GM12878 (cell line): ENCODE measurements around the gene SLC45A3. TPM values are rescaled to one million over a fixed set of nuclear protein-coding genes. Genes with fewer than 3 reads are reported as not detected.

Source experiments
- ATAC-seq: fragments of 200-7000 bp; cut with Tn5 transposase; 3 replicates; pipeline ENCODE4 v1.9.1; 2020; ENCODE audit warnings: mild to moderate bottlenecking, moderate library complexity
- BruUV-seq: library from RNA; stranded (reverse); fragments of 400-500 nt; replicated peaks from 2 replicates; lab custom pipeline; 2021; lab: Mats Ljungman, UMichigan
- CTCF ChIA-PET: fragments of 300-600 bp; sonication (Branson Sonifier 250); formaldehyde crosslinking; extraction: SDS; loops from one replicate; lab custom pipeline; 2021; ENCODE audit warnings: inconsistent platforms; lab: Yijun Ruan, JAX
- POLR2A ChIA-PET: fragments of 350-600 bp; formaldehyde crosslinking; extraction: SDS; loops from one replicate; lab custom pipeline; 2021; ENCODE audit warnings: inconsistent platforms; lab: Charles Lee
- RAD21 ChIA-PET: fragments of 300-600 bp; sonication (Branson Sonifier 250); formaldehyde crosslinking; loops from one replicate; lab custom pipeline; 2023; ENCODE audit warnings: antibody characterized with exemption; ENCODE audit not compliant: unreplicated experiment; lab: Charles Lee
- SMC1A ChIA-PET: fragments of 300-600 bp; sonication (Branson Sonifier 250); formaldehyde crosslinking; loops from one replicate; lab custom pipeline; 2023; ENCODE audit not compliant: unreplicated experiment, uncharacterized antibody; lab: Charles Lee
- DNase-seq: peaks from one replicate; pipeline ENCODE4 v3.0.0-alpha.2; 2011; ENCODE audit warnings: low read depth, low spot score
- FAIRE-seq: peaks from 3 replicates; lab custom pipeline; 2011; peaks lifted over from hg19 to GRCh38; lab: Jason Lieb, UNC
- H2AFZ ChIP-seq: 2 replicates; pipeline ENCODE4 v1.6.0; 2011; ENCODE audit warnings: low read depth, low read length, control low read depth; ENCODE audit not compliant: control insufficient read depth
- H3K27ac ChIP-seq: 2 replicates; pipeline ENCODE4 v1.5.1; 2011; ENCODE audit warnings: control low read depth; ENCODE audit not compliant: control insufficient read depth, insufficient read depth
- H3K27me3 ChIP-seq, 2 experiments: replicated peaks in 1 of 2; 2 replicates each; pipeline versions ENCODE4 v1.6.0 to v1.6.1; 2011; ENCODE audit warnings: low read length in 1 of 2; ENCODE audit not compliant: control insufficient read depth in 2 of 2, insufficient read depth in 2 of 2
- H3K36me3 ChIP-seq, 2 experiments: 2 replicates each; pipeline ENCODE4 v1.5.1; 2011; ENCODE audit warnings: low read length in 1 of 2; ENCODE audit not compliant: control insufficient read depth in 2 of 2, insufficient read depth in 2 of 2
- H3K4me1 ChIP-seq: 2 replicates; pipeline ENCODE4 v1.6.1; 2011; ENCODE audit warnings: mild to moderate bottlenecking, low read length, moderate library complexity, mixed read lengths; ENCODE audit not compliant: control insufficient read depth, insufficient read depth
- H3K4me2 ChIP-seq: 2 replicates; pipeline ENCODE4 v1.6.0; 2011; ENCODE audit warnings: control low read depth; ENCODE audit not compliant: control insufficient read depth, insufficient read depth
- H3K4me3 ChIP-seq: fragments of 200-600 bp; sonication (generic); 2 replicates; pipeline ENCODE4 v1.5.1; 2016
- H3K79me2 ChIP-seq: 2 replicates; pipeline ENCODE4 v1.6.0; 2011; ENCODE audit warnings: low read length; ENCODE audit not compliant: control insufficient read depth, insufficient read depth
- H3K9ac ChIP-seq: 2 replicates; pipeline ENCODE4 v1.8.0; 2011; ENCODE audit warnings: low read length, control low read depth, mixed read lengths; ENCODE audit not compliant: control insufficient read depth, insufficient read depth
- H3K9me3 ChIP-seq: replicated peaks from 3 replicates; pipeline ENCODE4 v1.5.1; 2011; ENCODE audit warnings: mild to moderate bottlenecking, low read length; ENCODE audit not compliant: control insufficient read depth, insufficient read depth
- H4K20me1 ChIP-seq: 2 replicates; pipeline ENCODE4 v1.6.0; 2011; ENCODE audit not compliant: control insufficient read depth, insufficient read depth
- BRCA1 ChIP-seq: IDR thresholded peaks from 2 replicates; pipeline ENCODE4 v1.6.1; 2011; ENCODE audit warnings: low read depth, low read length, improper control_type of control experiment
- EP300 ChIP-seq, 2 experiments: fragments of 150-350 bp in 1 of 2; IDR thresholded peaks; 2 replicates each; pipeline ENCODE4 v1.6.1; 2011 to 2012; ENCODE audit warnings: low read depth in 2 of 2, low read length in 2 of 2, borderline replicate concordance in 1 of 2, improper control_type of control experiment in 1 of 2, inconsistent platforms in 1 of 2; ENCODE audit not compliant: control insufficient read depth in 1 of 2
- HDGF ChIP-seq: fragments of 450-650 bp; IDR thresholded peaks from 2 replicates; pipeline ENCODE4 v1.6.1; 2016; ENCODE audit warnings: antibody characterized with exemption
- SP1 ChIP-seq: IDR thresholded peaks from one replicate; pipeline ENCODE4 v1.6.1; 2011; ENCODE audit warnings: low read depth, low read length
- TCF7 ChIP-seq: IDR thresholded peaks from 2 replicates; pipeline ENCODE4 v1.6.1; 2014; ENCODE audit warnings: antibody characterized with exemption, borderline replicate concordance
- YY1 ChIP-seq: IDR thresholded peaks from 2 replicates; pipeline ENCODE4 v1.6.1; 2011; ENCODE audit warnings: low read depth, mild to moderate bottlenecking, low read length
- WGBS: methylation state at CpG from one replicate; pipeline ENCODE4 v1.1.6; 2016; ENCODE audit warnings: low lambda C conversion rate; ENCODE audit not compliant: insufficient replicate concordance, insufficient coverage; ENCODE audit errors: missing lambda C conversion rate; 5-methylcytosine and 5-hydroxymethylcytosine counted together
- in situ Hi-C: fragments of 300-500 bp; cut with MboI; formaldehyde crosslinking; loops from 9 replicates; pipeline ENCODE4 v1.14.3; 2018; ENCODE audit warnings: mixed read lengths
- intact Hi-C: fragments of 100-400 bp; cut with micrococcal nuclease; formaldehyde crosslinking; loops from one replicate; pipeline ENCODE4 v1.14.2; 2022; ENCODE audit not compliant: unreplicated experiment
- polyA plus RNA-seq, 11 experiments: library from polyadenylated mRNA; depleted of rRNA in 4 of 11; unstranded in 6 of 11; stranded (reverse) in 5 of 11; fragments of >200 nt; fragmentation: Nextera tagmentation in 4 of 11; fragmentation: Illumina TruSeq in 1 of 11; extraction: Ambion mirVana in 4 of 11; extraction: Trizol in 1 of 11; gene quantifications; 1 replicate in 1 of 11; 2 replicates in 10 of 11; pipeline versions ENCODE4 v1.2.1 to v1.2.3, GENCODE V29; 2011 to 2016; ENCODE audit warnings: inconsistent platforms in 2 of 11, missing spikeins in 2 of 11, low read depth in 1 of 11
- total RNA-seq, 4 experiments: library from RNA; depleted of rRNA in 3 of 4; stranded (reverse); fragments of >200 nt in 3 of 4; fragmentation: Illumina TruSeq in 1 of 4; extraction: Trizol in 1 of 4; gene quantifications; 2 replicates each; pipeline versions ENCODE4 v1.2.1 to v1.2.3, GENCODE V29; 2013 to 2021

Gene SLC45A3
- total and polyA plus RNA-seq, 10 of the 15 experiments (the other 5 are each of a cell fraction or from before 2014, with no cell fraction given), result 0.26 to 10.3 (median 4.1) TPM

DNA sequence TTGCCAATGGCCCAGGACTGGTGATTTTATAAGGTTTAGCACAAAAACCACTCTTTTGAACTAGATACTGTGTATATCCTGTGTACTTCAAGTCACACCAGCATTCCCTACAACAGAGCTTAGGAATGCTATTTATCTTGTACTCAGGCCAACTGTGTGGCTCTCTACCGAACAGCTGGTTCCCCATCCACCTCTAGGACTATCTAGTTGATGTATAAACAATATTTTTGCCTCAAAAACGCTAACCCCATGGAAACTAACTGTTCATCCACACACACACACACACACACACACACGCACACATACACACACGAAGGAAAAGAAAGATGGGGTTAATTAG is 28.7 kb upstream of the SLC45A3 start:
- in situ Hi-C loops, result loop anchor here (5.0 kb wide), 1 partner anchor 47 kb away; no protein-coding TSS in a partner anchor
- DNase-seq (no peak), ATAC-seq (no peak), FAIRE-seq (no peak)
- H2AFZ ChIP-seq, result no peak overlapping the region
- no peak overlapping the region for H3K9ac ChIP-seq
- H3K4me3 ChIP-seq, result no peak overlapping the region
- RAD21 ChIA-PET, result interaction anchor here (0.9 to 10.5 kb wide), 12 partner anchors 8 to 268 kb away, joined by 3 to 538 read pairs (median 19); partner anchors contain the start of genes RAB29 and SLC45A3
- POLR2A ChIA-PET, result interaction anchor here (4.0 to 10.1 kb wide), 3 partner anchors 31 to 50 kb away, joined by 21 to 89 read pairs (median 34); partner anchors contain the start of gene SLC45A3
- H3K27ac ChIP-seq, result no peak overlapping the region
- no peaks in the 10 kb centered on the region for H3K27me3 ChIP-seq
- WGBS, result 86% methylated on average over 4 of the region's 4 CpGs
- CTCF ChIA-PET, result interaction anchor here (0.7 to 16.5 kb wide), 16 partner anchors 6 to 268 kb away, joined by 3 to 1339 read pairs (median 12); partner anchors contain the start of genes ELK4 and SLC45A3
- H3K4me2 ChIP-seq, result no peak overlapping the region
- no TSS peak for BruUV-seq
- no peaks in the 10 kb centered on the region for H3K4me1 ChIP-seq
- intact Hi-C loops, result no loop called here
- no peaks in the 10 kb centered on the region for H4K20me1 ChIP-seq
- SMC1A ChIA-PET, result interaction anchor here (1.4 to 19.5 kb wide), 14 partner anchors 10 to 269 kb away, joined by 3 to 1008 read pairs (median 16); no protein-coding TSS in a partner anchor
- no peak for TF ChIP-seq HDGF
- TF ChIP-seq EP300 (IDR thresholded peaks at IDR 0.05; ENCODE audit: borderline replicate concordance in 1 of 2, control insufficient read depth in 1 of 2, low read depth in 2 of 2, low read length in 2 of 2), result no peak
- no peak for TF ChIP-seq TCF7
- H3K9me3 ChIP-seq, result no peaks in the 10 kb centered on the region
- H3K79me2 ChIP-seq, result no peaks in the 10 kb centered on the region
- H3K36me3 ChIP-seq, result peaks cover 0 to 5% of the 10 kb centered on the region in 2 experiments; a peak in 2 of 4 replicates

DNA sequence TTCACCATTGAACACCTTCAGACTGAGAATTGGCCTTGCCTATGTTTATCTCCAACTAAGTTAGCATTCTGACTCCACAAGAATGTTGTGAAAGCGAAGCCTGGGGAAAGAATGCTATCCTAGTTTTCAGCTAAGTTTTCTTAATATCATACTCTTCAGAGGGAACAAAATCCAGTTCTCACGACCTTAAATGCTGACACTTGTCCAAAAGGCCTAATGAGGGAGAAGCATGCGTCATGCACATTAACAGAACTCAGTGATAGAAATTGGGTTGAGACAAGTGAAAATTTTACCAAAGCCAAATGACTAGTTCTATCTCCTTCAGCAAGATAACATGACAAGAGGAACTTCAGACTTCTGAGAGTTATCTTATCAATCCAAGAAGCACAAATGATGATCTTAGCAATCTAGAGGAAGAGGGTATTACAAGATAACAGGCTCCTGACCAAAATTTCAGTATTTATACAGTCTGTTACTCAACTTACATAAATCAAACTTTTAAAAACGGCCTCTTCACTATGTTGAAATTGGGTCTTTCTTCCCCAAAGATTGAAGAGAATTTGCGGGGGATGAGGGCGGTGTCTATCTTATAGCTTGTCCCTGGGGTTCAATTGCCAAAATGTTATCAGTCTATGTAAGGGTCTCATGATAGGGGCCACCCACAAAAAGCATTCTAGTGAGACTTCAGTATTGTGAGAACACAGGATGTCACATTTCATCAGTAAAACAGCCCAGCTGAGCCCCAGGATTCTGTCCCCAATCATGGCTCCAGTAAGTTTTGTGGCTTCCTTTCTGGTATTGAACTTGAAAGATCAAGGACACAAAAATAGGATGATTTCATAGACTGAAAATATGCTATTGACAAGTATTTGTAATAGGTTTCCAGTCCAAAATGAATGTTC is 26.5 kb upstream of the SLC45A3 start:
- Histone ChIP-seq H2AFZ (no peak overlapping the region), H4K20me1 (no peaks in the 10 kb centered on the region), H3K4me3 (no peak overlapping the region), H3K4me1 (no peaks in the 10 kb centered on the region), H3K9me3 (no peaks in the 10 kb centered on the region), H3K4me2 (no peak overlapping the region), H3K27ac (no peak overlapping the region), H3K79me2 (no peaks in the 10 kb centered on the region), H3K36me3 (peaks cover 0 to 5% of the 10 kb centered on the region in 2 experiments; a peak in 2 of 4 replicates), H3K27me3 (no peaks in the 10 kb centered on the region), H3K9ac (no peak overlapping the region)
- CTCF ChIA-PET, result interaction anchor here (1.0 to 16.5 kb wide), 6 partner anchors 9 to 270 kb away, joined by 3 to 1339 read pairs (median 4); partner anchors contain the start of gene SLC45A3
- in situ Hi-C loops (loop anchor here (5.0 kb wide), 1 partner anchor 45 kb away; no protein-coding TSS in a partner anchor), intact Hi-C loops (no loop called here)
- TF ChIP-seq BRCA1, result no peak
- TF ChIP-seq YY1, result no peak
- TF ChIP-seq SP1, result no peak
- DNase-seq, result no peak
- FAIRE-seq, result no peak
- ATAC-seq, result no peak
- 96% methylated on average over 6 of the region's 6 CpGs for WGBS
- POLR2A ChIA-PET, result interaction anchor here (10.1 kb wide), 1 partner anchor 39 kb away, joined by 89 read pairs; no protein-coding TSS in a partner anchor
- RAD21 ChIA-PET, result interaction anchor here (0.8 to 10.5 kb wide), 4 partner anchors 28 to 212 kb away, joined by 3 to 538 read pairs (median 98); no protein-coding TSS in a partner anchor
- SMC1A ChIA-PET, result interaction anchor here (0.7 to 19.5 kb wide), 4 partner anchors 18 to 115 kb away, joined by 3 to 1008 read pairs (median 81); no protein-coding TSS in a partner anchor
- BruUV-seq, result no TSS peak
